ENCODE measurements around the gene TSPY2.
"Not testable (repeated sequence)": the region's sequence is repeated elsewhere in the genome, so short reads cannot be mapped to it uniquely, and the experiment has no call there.

Gene TSPY2
- total RNA-seq: 0 reads per million in 2 experiments

DNA sequence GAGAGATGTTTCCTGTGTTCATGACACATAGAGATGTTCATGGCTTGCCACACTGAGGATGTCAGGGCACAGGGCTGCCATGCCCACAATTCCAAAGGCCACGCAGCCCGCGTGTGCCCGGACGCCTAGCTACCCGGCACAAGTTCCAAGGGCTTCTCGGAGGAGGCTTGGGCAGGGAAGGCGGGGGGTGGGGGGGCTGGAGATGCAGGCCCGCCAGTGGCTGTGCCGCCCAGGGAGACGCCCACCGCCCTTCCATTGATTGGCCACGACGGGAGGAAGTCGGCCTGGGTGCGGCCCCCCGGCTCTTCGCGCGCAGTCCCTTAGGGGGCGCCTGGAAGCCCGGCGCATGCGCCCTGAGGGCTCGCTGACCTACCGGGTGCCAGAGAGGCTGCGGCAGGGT, at the start of gene TSPY2:
Gene TSPY2, plus strand, starts transcription at position 301 of the 400 bp plus-strand sequence. Its CDS starts 46 bp downstream, at position 347.
- not testable (repeated sequence) for DNase-seq (ENCODE audit: low read depth)

DNA sequence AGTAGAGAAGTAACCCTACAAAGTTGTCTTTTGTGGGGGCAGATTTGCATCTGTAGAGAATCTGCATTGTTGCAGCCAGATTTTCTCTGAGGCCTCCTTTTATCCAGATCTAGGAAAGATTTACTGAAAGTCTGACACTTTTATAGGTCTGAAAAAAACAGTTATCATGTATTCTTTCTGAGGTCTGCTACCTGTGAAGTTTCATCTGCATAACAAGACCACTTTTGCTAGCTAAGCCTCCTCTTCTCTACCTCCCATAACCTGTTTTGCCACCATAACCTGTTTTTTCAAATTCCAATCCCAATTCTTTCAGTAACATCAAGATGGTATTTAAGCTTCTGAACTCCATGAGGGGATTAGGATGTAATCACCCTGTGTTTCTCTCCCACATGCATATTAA, 36.5 kb upstream of the TSPY2 start:
- DNase-seq (ENCODE audit: low read depth): not testable (repeated sequence)

DNA sequence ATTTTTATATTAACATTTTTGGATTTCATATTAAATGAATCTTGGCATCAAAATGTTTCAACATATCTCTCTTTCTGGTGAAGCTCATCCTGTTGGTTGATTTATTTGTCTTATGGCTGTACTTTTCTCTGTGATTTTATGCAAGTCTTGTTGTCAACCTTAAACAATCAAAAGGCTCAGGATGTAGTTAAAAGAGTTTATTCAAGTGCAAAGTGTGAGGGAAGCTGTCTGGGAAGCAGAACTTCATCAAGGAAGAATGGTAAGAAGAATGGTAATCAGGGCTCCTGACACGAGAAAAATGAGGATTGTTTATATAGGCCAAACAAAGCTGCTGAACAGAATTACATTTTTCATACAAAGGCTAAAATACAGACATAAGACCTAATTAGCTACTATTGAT, 29.0 kb upstream of the TSPY2 start:
- DNase-seq (ENCODE audit: low read depth): not testable (repeated sequence)

- DNase-seq (ENCODE audit: low read depth): not testable (repeated sequence)
These were observed 23.8 kb downstream of the TSPY2 start for GRCh38 chrY:6269839-6270238.

Measured in T follicular helper cell (primary cell).